Epithelial cell of proximal tubule (primary cell): ENCODE measurements around the gene FNDC8. TPM values are rescaled to one million over a fixed set of nuclear protein-coding genes. Genes with fewer than 3 reads are reported as not detected.

ENCODE experiments used
- DNase-seq: peaks from one replicate; pipeline ENCODE4 v3.0.0-alpha.2; 2011; ENCODE audit warnings: low read depth
- H3K4me3 ChIP-seq: 2 replicates; pipeline ENCODE4 v1.5.1; 2011; ENCODE audit warnings: low read depth, mild to moderate bottlenecking, low read length
- total RNA-seq: library from RNA; depleted of rRNA; stranded (reverse); fragments of >200 nt; gene quantifications from 2 replicates; pipeline ENCODE4 v1.2.3, GENCODE V29; 2015
- TF ChIP-seq, protein P1 (sequence below): conservative IDR thresholded peaks from 2 replicates; pipeline ENCODE4 v1.5.1; 2012; ENCODE audit warnings: low read depth, mild to moderate bottlenecking, low read length

FNDC8 gene
- total RNA-seq, 1 donor from 2014 or later = not detected

DNA sequence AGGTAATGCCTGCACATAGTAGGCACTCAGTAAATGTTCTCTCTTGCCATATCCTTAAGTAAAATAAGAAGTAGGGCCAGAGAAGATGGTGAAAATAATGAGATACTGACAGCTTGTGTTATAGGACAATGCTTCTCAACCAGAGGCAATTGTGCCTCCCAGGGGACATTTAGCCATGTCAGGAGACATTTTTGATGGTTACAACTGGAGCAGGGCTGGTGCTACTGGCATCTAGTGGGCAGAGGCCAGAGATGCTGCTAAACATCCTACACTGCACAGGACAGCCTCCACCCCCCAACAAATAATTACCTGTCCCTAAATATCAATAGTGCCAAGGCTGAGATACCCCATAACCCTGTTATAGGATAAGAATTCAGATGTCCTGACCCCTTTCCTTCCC, 3.4 kb upstream of the FNDC8 start:
- H3K4me3 ChIP-seq = no peak overlapping the region
- DNase-seq = peak; percentile 3
- TF ChIP-seq, protein P1, sequence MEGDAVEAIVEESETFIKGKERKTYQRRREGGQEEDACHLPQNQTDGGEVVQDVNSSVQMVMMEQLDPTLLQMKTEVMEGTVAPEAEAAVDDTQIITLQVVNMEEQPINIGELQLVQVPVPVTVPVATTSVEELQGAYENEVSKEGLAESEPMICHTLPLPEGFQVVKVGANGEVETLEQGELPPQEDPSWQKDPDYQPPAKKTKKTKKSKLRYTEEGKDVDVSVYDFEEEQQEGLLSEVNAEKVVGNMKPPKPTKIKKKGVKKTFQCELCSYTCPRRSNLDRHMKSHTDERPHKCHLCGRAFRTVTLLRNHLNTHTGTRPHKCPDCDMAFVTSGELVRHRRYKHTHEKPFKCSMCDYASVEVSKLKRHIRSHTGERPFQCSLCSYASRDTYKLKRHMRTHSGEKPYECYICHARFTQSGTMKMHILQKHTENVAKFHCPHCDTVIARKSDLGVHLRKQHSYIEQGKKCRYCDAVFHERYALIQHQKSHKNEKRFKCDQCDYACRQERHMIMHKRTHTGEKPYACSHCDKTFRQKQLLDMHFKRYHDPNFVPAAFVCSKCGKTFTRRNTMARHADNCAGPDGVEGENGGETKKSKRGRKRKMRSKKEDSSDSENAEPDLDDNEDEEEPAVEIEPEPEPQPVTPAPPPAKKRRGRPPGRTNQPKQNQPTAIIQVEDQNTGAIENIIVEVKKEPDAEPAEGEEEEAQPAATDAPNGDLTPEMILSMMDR = peak; percentile 66

DNA sequence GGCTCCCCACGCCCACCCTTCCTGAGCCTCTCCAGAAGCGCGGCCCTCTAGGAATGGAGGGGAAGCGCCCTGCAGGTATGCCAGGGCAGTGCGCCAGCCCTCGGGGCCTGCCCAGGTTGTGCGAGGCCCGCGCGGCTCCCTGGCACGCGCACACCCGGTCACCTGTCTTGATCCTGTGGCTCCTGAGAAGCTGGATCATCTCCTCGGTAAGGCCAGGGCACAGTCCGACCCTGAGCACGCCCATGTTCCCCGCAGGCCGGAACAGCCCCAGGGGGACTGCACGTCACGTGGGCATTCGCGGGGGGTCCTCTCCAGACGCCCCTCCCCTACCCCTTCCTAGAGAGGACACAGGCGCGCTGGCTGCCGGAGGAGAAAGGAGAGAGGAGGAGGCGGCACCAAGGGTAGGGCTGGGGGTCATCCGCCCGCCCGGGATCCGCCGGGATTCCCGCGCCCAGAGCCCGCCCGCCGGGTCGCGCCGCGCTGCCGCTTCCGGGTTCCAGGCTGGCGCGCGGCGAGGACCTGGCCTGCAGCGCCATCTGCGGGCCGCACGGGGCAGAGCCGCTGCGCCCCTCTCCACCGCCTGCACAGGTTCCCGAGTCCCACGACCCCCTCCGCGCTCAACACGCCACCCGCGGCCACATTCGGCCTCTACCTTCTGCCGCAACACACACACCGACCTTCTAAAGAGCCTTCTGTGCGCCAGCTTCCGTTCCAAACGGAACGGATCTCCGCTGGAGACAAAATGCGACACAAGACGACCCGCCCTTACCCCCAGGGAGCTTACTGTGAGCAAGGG, 1.8 kb upstream of the FNDC8 start, which contains the start of gene RAD51D:
Gene RAD51D, minus strand, starts transcription at position 491 of the 796 bp plus-strand sequence. Its CDS starts 247 bp downstream, at position 244.
- peak within 1 kb of the TSS; percentile 75 for H3K4me3 ChIP-seq
- DNase-seq = no peak
- TF ChIP-seq, protein P1 = peak; percentile 69

DNA sequence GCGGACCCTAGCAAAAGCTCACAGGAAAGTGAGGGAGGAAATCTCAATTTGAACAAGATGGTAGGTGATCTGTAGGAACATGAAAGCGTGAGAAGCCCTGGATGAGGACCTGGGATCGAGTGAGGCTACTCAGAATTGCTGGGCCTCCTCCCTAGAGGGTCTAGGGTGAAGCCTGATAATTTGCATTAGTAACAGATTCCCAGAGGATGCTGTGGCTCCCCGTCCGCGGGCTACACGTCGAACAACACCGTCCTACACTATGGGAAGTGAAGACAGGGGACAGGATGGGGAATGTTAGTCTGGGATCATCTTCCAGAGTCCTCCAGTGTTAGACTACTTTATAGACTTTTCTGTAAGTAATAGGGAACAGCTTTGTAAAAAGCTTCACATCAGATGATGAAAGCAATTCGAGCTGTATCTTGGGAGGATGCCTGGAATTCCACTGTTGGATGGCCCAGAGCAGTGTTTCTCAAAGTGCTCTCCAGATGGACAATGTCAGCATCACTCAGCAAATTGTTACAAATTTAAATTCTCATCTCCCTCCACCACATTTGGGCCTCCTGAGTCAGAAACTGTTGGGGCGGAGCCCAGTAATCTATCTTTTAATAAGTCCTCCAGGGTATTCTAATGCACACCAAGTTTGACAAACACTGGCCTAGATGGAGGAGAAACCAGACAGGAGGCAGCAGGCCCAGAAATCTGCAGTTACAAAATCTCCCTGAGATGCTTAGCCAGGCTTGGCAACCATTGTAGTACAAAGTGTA, 6.5 kb downstream of the FNDC8 start:
- no peak overlapping the region for H3K4me3 ChIP-seq
- DNase-seq = no peak
- TF ChIP-seq, protein P1 = no peak

DNA sequence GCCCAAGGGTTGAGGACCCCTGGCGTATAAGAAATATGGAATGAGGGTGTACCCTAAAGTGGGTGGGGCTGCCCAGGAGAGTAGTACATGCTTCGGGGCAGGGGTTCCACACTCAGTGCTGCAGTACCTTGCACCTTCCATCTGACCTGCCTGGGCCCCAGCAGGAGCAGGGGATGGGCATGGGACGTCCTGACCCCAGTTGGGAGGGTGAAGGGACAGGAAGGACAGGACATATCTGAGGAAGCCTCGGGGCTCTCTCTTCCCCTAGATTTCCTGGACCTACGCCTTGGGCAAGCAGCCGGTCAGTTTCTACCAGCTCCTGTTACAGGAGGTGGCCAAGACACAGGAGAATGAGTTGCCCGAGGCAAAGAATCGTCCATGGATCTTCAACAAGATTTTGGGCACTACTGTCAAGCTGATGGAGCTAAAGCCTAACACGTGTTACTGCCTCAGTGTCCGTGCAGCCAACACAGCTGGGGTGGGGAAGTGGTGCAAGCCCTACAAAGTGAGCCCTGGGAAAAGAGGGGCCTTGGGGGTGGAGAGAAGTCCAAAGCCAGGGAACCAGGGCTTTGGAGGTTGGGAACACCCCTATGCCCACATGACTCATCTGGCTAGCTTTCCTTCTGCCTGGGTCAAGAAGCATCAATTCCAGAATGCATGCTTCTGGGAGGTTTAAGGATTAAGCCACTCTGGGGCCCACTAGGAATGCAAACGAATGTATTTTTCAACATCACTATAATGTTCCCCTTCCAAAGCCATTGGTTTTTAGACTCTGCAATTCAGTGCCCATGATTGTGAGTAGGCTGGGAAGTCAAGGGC, 7.9 kb downstream of the FNDC8 start:
- TF ChIP-seq, protein P1 = no peak
- DNase-seq = no peak
- no peak overlapping the region for H3K4me3 ChIP-seq

DNA sequence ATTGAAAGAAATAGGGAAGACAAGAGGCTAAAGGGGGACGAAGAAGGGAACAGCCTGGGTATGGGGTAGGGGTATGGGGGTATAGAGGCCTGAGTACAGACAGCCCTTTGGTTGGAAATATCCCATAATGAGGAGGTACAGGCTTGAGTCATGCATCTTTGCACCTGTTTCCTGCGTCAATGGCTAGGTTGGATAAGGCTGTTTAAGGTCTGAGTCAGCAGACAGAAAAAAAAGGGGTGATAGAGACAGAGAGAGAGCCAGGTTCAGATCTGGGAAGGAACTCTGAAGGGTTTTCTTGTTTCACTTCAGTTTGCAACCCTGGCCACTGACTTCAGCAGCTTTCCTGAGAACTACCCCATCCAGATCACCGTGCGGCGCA, 8.5 kb downstream of the FNDC8 start:
- TF ChIP-seq, protein P1 = no peak
- H3K4me3 ChIP-seq = no peak overlapping the region
- no peak for DNase-seq

DNA sequence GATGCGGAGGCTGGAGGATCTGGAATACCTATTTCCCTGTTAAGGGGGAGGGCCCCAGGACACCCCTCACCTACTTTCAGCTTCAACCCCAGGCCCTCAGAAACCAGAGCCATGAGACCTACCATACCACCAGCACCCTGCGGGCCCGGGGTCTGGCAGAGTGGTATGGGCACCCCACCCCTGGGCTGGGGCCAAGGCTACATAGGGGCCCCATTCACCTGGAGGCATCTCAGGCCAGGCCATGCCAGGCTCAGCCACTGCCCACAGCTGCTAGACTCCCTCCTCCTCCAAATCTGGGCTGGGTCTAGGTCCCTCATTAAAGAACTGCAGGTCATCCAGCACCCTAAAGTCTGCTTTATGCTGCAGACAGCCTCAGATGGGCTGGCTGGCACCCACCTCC, 9.0 kb downstream of the FNDC8 start:
- TF ChIP-seq, protein P1 = no peak
- DNase-seq = no peak

More for the DNA sequence above, 9.0 kb downstream of the FNDC8 start:
- H3K4me3 ChIP-seq = no peak overlapping the region
